Raji (cell line): Measurements from ENCODE around the gene WSCD1.

Experiments used
- POLR2A ChIP-seq: IDR thresholded peaks from 2 replicates; pipeline ENCODE4 v1.6.1; 2011; ENCODE audit warnings: low read depth, low read length, control low read depth; ENCODE audit not compliant: insufficient read depth

The WSCD1 gene

DNA sequence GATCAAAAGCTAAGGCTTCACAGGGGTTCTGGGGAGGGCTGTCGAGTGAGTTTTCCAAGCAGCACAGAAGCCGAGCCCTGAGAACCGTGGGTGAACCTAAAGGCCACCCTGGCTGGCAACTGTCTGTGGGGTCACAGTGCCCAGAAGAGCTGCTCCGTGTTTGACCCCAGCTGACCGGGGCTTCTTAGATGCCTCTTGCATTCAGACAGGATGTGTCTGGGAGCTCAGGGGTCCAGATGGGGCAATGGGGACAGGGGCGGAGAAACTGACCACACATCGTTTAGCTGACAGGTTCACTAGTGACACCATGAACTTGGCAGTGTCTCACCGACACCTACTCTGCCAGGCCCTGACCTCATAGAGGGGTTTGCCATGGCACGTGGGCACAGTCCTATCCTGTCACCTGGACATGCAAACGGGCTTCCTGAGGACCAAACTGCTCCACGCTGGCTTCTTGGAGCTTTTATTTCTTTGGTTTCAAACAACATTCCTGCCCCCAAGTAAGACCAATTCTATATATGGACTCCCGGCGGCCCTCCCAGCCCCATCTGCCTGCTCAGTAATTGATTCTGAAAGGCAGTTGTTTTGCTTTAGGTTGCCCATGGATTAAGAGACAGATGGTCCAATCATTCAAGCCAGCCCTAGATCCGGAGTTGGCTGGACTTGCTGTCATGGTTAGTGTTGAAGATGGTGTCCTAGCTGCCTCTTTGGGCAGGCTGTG is 22.2 kb downstream of the WSCD1 start:
- no peak for TF ChIP-seq POLR2A

DNA sequence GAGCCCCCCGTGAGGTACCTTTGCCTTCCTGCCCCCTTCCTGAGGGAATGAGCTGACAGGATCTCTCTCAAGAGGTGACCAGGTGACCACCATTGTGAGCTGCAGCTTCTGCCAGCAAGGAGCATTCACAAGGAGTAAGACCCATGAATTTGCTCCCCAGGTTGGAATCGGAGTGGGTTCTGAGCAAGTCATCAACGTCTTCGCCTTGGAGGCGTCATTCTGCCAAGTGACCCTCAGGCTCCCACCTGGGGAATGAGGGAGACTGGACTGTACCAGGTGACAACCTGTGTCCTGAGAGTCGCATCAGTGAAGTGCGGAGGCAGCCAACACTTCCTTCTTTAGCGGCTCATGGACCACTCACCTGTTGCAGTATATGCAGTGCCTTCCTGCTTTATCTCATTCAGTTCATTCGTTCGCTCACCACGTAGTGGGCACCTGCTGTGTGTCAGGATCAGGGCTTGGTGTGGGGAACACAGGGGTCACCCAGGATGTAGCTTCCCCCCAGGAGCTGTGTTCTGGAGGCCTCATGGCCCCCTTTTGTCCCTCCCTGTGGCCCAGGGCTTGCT is 22.8 kb downstream of the WSCD1 start:
- no peak for TF ChIP-seq POLR2A

DNA sequence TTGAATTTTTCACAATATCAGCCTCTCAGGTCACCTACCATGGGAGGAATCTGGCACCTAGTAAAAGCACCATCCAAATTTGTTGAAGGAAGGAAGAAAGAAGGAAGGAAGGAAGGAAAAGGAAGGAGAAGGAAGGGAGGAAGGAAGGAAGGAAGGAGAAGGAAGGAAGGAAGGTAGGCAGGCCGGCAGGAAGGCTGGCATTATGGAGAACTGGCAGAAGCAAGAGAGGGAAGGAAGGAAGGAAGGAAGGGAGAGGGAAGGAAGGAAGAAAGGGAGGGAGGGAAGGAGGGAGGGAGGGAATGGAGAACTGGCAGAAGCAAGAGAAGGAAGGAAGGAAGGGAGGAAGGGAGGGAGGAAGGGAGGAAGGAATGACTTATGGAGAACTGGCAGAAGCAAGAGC is 24.3 kb downstream of the WSCD1 start:
- no peak for TF ChIP-seq POLR2A

DNA sequence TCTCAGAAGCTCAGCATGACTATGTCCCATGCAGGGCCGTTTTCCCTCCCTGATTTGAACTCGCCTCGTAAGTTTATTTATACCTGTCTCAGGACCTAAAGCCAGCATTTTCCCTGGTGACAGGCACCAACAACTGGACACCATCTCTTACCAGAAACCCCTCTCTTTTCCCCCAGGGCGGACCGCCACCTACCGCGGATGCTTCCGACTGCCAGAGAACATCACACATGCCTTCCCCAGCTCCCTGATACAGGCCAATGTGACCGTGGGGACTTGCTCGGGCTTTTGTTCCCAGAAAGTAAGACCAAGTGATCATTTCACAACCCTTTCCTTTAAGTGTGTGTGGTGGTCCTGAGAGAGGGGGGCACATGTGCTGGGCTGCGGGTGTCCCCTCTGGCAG is 24.7 kb downstream of the WSCD1 start:
- no peak for TF ChIP-seq POLR2A

DNA sequence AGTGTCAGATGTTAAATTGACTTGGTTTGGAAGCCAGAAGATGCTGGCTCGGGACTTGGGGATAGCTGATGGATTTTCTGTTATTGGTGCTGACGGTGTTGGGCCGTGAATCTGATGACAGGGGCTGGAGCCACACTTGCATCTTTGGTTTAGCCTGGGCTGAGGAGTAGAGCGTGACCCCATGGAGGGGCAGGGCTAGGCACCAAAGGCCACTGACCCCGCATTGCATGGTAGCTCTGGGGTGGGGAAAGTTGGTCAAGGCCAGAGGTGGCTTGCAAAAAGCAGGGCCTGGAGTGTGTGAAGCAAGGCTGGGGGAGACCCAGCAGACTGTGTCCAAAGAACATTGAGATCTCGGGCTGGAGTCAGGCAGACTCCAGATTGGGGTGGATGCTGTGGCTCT is 25.3 kb downstream of the WSCD1 start:
- TF ChIP-seq POLR2A = no peak

DNA sequence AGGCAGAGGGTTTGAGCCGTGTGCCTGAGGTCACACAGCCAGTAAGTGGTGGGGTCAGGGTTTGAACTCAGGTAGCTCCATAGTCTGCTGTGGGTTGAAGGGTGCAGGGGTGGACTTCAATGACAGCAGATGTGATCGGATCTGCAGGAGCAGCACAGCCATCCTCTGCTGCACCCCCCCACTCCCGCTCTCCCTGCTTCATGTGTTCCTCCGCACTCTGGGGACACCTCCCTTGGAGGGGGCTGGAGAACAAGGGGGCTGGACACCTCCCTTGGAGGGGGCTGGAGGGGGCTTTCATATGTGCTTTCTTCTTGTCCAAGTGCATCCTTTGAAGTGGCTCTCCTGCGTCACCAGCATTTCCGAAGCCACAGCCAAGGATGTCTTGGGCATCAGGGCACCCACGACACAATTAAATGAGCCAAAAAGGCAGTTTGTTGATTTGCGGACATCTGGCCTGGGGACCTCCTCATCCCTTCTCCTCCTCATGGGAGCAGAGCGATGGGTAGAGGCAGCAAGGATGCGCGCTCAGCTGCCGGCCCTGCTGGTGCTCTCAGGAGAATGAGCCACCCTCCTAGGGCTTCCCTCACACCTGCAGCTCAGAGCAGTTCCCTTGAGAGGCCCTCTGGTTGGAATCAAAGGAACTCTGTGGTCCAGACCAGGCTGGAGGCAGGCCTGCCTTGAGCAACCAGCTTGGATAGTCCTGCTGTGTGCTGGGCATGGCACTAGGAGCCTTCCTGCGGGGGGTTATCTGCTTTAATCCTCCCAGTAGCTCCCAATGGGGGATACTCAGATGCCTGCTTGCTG is 26.2 kb downstream of the WSCD1 start:
- TF ChIP-seq POLR2A = no peak

DNA sequence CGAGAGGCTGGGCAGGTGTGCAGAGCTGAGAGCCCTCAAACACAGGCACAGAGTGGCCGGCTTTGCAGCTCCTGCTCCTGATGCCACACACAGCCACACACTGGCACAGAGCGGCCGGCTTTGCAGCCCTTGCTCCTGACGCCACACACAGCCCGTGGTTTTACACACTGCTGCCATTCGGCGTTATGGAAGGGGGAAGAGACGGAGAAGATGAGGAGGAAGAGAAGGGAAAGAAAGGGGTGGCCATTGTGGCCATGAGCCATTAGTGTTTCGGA is 26.8 kb downstream of the WSCD1 start:
- no peak for TF ChIP-seq POLR2A

DNA sequence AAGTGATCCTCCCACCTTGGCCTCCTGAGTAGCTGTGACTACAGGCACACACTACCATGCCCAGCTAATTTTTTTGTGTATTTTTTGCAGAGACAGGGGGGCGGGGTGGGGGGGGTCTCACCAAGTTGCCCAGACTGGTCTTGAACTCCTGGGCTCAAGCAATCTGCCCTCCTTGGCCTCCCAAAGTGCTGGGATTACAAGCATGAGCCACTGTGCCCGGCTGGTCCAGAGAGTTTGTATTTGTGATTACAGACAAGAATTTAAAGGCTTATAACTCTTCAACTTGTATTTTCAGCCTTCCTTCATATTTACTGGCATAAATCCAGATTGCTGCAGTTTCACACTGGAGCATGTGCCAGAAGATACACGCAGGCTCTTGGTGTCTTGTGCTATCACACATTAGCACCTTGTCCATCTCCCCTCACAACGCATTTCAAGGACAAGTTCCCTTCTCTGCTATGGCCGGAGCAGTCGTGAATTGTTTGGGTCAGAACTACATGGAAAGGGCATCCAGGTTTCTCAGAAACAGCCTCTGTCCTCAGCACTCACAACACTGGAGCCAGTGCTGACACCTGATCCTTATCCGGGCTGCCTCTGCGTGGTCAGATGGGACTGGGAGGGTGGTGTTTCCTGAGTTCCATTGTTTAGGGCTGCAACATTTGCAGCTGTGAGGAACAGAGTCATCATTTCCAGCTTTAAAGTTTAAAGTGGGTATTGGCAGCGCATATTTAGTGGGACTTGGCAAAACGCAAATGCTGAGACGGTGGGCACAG is 28.1 kb downstream of the WSCD1 start:
- TF ChIP-seq POLR2A = no peak

DNA sequence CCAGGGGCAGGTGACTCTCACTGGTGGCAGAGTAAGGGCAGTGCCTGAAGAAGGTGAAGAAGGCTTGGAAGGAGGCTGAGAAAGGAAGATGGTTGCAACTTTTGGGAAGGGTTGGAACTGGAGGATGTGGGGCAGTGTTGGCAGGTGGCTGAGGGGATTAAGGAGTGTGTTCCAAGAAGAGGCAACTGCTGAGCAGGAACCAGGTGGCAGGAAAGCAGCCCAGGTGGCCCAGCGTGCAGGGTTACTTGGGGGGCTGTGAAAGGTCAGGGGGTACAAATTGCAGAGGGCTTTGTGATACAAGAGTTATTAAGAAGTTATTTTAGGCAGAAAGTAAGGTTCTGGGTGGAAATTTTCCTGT is 28.6 kb downstream of the WSCD1 start:
- TF ChIP-seq POLR2A = no peak

DNA sequence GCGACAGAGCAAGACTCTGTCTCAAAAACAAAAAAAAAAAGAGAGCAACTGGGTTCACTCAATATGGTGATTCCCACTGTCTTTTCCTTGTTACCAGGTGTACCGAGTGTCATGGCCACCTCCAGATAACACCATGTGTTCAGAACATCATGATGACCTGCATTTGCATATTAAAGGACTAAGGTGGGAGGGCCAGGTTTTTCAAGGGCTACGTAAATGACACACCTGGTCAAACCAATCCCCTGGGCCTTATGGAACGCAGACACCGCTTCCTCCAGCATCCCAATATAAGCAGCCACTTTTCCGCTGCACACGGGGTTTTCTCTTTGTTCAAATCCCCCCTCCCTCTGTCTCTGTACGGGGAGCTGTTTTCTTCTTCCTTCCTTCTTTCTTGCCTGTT is 29.3 kb downstream of the WSCD1 start:
- no peak for TF ChIP-seq POLR2A

DNA sequence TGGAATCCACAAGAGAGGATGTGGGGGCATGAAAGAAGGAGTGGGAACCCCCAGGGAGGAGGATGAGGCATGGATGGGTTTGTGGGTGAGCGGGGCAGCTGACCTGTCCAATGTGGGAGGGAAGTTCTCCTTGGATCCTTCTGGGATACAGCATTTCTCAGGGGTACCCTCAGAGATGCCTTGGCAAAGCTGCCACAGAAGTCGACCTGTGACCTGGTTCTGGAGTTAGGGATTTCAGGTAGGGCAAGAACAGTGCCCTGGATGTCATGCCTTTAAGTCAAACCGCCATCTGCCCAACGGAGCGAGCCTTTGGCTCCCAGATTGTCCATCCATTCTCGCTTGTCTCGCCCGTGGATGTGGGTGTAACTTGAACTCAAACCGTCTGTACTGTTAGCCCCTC is 30.0 kb downstream of the WSCD1 start:
- TF ChIP-seq POLR2A = no peak

DNA sequence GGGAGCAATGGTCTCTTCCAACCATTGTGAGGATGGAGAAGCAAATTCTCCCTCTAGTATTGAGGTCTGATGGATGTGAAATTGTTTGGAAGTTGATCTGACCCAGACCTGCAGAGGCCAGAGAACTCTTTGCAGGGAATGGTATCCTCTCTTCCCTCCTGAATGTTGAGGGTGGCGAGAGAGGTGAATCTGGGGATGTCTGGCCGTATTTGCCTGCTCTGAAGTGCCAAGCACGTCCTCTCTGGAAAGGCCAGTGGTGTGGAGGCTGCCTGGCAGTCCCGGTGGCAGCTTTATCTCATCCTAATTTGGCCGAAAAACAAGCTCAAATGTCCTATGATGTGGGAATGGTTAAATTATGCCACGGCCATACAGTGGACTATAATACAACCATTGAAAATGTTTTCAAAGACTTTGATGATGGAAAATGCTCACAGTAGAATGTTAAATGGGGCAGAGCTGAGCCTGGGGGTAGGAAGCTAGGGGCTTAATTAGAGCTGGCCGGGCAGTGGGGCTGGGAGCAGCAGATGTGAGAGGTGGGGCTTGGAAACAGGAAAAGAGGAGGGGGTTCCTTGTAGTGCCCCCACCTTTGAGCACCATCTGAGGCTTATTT is 30.8 kb downstream of the WSCD1 start:
- TF ChIP-seq POLR2A = no peak

DNA sequence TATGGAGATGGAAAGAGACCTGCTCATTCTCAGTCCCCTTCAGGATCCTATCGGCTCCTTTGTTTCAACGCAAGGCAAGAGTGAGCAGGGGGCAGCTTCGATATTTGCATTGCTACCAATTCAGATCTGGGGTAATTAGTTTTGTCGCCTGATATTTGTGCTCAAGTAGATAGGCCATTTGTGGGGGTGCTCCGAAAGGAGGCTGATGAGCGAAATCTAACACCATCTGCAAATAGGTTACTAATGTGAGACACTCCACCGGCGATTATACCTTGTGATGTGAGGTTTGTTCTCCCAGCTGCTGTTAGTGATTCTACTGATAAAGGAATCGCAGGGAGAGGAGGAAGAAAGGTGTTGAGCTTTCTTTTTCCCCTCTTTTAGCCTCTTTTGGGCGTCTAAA is 31.5 kb downstream of the WSCD1 start:
- TF ChIP-seq POLR2A = no peak

DNA sequence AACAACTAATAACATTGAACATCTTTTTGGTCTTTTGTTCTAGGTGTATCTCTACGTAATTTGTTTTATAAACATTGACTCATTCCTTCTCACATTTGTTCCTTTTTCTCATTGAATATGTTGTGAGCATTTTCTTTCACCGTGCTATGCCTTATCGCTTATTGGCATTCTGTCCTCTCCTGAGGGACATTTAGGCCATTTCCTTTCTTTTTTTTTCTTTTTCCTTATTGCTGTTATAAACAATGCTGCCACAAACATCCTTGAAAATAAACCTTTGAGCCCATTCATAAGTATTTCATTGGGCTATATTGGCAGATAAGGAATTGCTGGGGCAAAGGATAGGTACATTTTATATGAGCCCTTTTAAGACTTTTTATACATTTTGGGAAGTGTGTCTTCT is 32.4 kb downstream of the WSCD1 start:
- no peak for TF ChIP-seq POLR2A

DNA sequence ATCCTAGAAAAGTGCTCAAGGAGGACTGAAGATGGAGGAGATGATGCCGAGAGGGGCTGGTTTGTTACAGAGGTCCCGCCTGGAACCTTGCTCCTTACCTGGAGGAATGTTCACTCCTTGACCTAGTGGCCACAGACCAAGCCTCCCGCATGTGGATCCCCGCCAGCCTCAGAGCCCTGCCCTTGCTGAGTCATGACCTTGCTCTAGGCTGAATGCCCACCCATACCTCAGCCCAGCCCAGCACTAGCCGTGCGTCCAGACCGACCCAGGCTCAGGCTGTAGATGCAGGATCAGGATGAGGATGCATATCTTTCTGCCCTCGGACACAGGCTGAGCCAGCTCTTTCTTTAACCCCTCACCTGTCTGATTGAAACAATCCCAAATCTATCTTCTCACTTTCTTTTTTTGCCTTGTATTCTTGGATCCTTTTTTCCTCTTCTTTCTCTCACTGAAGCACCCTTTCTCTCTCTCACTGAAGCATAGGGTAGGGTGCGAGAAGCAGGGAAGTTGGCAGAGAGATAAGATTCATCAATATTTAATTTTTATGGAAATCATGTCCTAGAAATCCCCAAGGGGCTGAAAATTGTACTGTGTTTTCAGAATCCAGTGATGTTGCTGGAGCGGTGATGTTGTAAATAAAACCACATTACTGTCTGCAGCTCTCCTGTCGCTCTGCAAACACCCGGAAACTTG is 34.9 kb downstream of the WSCD1 start:
- no peak for TF ChIP-seq POLR2A
